Right hindlimb (tissue), 1 donor: ENCODE measurements around the gene KRTAP10-6.
"Not testable (repeated sequence)": the region's sequence is repeated elsewhere in the genome, so short reads cannot be mapped to it uniquely, and the experiment has no call there.

Source experiments
- DNase-seq: peaks from one replicate; pipeline ENCODE4 v3.0.0-alpha.2; 2018

Gene KRTAP10-6

GRCh38 chr21:44616591-44616926, 24.3 kb upstream of the KRTAP10-6 start:
- no peak for DNase-seq

- no peak for DNase-seq
These were observed 23.7 kb upstream of the KRTAP10-6 start for GRCh38 chr21:44615911-44616590.

DNA sequence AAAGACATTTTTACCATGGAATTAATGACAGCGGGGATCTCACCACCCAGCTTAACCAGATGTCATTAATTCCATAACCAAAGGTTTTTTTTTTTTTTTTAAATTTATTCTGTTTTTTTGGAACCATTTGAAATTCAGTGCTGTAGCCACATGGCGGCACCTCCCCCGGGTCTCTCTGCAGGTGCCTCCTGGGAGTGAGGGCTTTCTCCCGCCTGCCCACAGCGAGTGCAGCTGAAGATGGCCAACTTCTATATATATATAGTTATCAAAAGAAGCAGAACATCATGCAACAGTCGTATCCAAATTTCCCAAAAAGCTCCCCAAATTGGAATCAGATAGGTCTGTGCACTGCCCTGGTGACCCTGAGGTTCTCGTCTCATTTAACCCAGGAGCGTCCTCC, 23.2 kb upstream of the KRTAP10-6 start:
- no peak for DNase-seq

GRCh38 chr21:44614961-44615391, 22.7 kb upstream of the KRTAP10-6 start:
- no peak for DNase-seq

DNA sequence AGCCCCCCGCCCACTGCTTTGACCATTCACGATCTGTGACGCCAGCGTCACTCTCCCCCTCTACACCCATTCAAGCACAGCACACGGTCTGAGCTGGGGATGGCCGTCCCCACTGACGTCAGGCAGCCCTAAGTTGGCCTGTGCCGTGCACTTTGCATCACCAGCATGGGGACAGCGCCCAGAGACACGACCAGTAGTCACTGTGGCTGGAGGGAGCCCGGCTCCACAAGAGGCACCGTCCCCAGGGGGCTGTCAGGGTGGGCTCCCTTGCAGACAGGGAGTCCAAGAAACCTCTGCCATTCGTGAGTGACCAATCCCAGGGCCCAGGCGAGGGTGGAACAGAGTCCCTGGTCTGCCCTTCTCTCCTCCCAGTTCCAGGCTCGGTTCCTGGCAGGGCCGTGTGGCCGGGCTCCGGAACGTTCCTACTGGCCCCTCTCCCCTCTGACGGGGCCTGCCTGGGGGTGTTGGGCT, 21.9 kb upstream of the KRTAP10-6 start:
- DNase-seq, result no peak

DNA sequence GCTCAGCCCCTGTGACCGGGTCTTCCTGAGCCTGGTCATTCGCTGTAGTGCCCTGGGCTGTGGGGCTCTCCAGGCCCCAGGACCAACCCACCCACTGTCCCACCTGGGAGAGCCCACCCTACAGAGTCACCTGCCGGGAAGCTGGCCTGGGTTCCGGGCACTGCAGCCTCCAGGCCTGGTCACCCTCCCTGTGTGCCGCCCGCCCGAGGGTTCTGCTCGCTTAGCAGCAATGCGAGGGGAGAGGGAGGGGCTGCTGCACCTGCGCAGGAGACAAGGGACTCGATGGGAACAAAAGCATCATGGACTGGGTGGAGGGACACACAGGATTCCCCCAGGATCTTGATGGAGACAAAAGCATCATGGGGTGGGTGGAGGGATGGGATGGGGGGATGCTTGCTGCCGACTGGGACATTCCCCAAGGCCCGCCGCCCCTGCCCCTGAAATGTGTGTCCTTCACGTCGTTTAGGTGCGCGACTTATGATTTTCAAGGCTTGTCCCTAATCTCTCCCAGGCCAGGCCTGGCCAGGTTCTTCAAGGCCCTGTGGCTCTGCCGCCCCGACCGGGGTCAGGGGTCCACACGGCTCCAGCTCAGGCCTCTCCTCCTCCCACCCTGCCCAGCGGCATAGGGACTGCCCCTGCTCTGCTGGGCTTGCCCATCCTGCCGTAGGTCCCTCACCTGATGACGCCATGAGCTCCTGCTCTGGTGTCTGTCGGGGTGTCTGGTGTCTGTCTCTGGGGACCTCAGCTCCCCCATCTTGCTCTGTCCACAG, 21.3 kb upstream of the KRTAP10-6 start:
- no peak for DNase-seq

DNA sequence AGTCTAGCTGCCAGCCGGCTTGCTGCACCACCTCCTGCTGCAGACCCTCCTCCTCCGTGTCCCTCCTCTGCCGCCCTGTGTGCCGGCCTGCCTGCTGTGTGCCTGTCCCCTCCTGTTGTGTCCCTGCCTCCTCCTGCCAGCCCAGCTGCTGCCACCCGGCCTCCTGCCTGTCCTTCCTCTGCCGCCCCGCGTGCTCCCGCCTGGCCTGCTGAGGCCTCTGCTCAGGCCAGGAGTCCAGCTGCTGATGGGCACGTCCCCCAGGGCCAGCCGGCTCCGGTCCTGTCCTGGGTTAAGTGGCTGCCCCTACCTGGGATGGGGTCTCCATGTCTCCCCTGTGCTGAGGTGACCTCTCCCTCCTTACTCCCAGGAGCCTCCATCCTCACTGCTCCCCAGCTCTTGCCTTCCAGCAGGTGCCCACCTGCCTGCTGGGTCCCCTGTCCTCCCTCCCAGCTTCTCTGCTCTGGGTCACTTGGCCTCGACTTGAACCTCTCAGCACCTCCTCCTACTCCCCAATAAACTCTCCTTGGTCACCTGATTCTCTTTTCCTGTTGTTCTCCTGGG, 20.4 kb upstream of the KRTAP10-6 start:
- no peak for DNase-seq

GRCh38 chr21:44612029-44612486, 19.8 kb upstream of the KRTAP10-6 start, which contains the start of gene KRTAP10-8:
KRTAP10-8 (plus strand) TSS chr21:44612079; CDS start chr21:44612101, 22 bp downstream.
- no peak for DNase-seq

DNA sequence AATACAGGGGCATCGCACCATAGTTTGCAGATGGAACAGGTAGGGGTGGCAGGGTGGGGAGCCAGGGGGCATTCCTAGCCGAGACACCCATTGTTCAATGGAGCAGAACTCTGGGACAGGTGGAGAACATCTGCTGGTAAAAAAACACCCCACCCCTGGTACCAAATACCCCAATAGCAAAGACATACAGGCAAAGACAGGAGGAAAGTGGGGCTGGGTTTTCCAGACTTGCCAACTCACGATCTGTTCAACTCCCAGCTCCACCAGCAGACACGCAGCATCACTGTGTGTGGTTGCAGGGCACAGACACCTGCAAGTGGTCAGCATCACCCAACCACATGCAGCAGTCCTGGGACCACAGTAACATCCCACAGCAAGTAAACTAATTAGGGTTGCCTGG, 19.2 kb upstream of the KRTAP10-6 start:
- DNase-seq, result no peak

DNA sequence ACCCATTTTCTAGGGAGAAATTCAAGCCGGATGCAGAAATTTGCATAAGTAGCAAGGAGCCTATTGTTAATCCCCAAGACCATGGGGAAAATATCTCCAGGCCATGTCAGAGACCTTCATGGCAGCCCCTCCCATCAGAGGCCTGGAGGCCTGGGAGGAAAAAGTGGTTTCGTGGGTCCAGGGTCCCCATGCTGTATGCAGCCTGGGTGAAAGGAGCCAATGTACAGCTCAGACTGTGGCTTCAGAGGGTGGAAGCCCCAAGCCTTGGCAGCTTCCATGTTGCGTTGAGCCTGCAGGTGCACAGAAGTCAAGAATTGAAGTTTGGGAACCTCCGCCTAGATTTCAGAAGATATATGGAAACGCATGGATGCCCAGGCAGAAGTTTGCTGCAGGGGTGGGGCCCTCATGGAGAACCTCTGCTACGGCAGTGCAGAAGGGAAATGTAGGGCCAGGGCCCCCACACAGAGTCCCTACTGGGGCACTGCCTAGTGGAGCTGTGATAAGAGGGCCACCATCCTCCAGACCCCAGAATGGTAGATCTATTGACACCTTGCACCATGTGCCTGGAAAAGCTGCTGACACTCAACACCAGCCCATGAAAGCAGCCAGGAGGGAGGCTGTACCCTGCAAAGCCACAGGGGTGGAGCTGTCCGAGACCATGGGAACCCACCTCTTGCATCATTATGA, 18.0 kb upstream of the KRTAP10-6 start:
- DNase-seq, result not testable (repeated sequence)

GRCh38 chr21:44609193-44609592, 16.9 kb upstream of the KRTAP10-6 start:
- no peak for DNase-seq

GRCh38 chr21:44606495-44606894, 14.2 kb upstream of the KRTAP10-6 start:
- DNase-seq, result no peak

DNA sequence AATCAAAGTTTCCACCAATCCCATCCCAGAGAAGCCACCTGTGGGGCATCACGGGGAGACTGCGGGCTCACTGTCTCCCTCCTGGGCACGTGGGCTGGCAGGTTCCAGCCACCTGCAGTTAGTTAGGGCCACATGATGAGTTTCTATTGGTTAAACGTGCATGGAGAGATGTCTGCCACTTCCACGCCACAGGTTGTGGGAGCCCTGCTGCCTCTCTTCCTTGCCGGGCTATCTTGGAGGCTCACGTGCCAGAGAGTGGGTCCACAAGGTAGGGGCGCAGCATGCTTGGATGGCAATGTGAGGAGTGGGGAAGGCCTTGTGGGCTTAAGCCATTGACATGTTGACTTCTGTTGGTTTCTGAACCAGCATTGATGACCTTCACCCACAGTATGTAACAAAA, 11.6 kb upstream of the KRTAP10-6 start:
- DNase-seq, result no peak

GRCh38 chr21:44603109-44603875, 11.0 kb upstream of the KRTAP10-6 start:
- no peak for DNase-seq

DNA sequence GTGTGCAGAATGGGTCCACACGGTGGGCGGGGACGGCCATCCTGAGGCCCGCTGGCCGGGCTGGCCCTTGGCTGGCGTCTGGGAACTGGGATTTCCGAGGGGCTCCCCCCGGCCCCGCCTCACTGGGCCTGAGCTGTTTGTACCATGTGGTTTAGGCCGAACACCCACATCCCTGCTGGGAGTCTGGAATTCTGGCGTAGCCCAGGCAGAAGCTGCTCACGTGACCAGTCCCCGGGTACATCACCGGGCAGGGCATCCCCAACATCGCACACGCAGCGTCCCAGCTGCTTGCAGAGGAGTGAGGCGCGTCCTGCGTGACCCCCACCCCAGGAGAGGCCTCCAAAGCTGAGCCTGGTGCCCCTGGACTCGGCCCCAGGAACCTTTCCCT, 10.2 kb upstream of the KRTAP10-6 start:
- DNase-seq, result no peak

DNA sequence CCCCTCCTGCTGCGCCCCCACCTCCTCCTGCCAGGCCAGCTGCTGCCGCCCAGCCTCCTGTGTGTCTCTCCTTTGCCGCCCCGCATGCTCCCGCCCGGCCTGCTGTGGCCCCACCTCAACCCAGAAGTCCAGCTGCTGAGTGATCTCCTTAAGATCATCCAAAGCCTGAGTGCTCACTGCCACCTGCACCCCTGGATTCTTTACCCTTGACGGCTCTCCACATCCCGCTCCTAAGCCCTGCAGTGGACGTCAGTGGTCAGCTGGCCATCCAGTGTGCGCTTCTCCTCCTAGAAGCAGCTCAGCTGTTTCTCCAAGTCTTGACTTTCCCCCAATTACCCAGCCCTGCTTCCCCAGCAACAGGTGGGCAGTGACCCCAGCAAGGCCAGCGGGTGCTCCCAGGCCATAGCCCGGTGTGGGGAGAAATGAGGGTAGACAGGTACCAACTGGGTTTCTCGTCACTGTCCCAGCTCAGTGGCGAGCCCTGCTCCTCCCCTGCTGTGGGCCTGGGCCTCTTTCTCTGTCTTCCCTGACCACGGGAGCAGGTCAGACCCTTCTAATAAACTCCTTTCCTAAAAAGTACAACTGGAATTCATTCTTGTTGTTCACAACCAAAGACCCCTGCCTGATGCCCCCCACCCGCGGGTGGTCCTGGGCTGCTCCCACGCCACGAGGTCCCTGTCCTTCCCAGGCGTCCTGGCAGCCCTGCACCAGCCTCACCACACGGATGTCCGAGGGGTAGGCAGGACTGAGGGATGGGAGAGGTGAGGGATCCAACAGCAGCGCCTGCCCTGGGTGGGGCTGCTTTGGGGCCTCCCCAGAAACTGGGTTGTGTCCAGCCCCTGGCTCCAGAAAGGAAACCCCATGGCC, 9.5 kb upstream of the KRTAP10-6 start:
- DNase-seq, result no peak

GRCh38 chr21:44601091-44601490, 8.8 kb upstream of the KRTAP10-6 start:
- not testable (repeated sequence) for DNase-seq

GRCh38 chr21:44600118-44600978, 8.0 kb upstream of the KRTAP10-6 start, which contains the start of gene KRTAP10-7:
KRTAP10-7 (plus strand) TSS chr21:44600597; CDS start chr21:44600622, 25 bp downstream.
- DNase-seq, result not testable (repeated sequence)

DNA sequence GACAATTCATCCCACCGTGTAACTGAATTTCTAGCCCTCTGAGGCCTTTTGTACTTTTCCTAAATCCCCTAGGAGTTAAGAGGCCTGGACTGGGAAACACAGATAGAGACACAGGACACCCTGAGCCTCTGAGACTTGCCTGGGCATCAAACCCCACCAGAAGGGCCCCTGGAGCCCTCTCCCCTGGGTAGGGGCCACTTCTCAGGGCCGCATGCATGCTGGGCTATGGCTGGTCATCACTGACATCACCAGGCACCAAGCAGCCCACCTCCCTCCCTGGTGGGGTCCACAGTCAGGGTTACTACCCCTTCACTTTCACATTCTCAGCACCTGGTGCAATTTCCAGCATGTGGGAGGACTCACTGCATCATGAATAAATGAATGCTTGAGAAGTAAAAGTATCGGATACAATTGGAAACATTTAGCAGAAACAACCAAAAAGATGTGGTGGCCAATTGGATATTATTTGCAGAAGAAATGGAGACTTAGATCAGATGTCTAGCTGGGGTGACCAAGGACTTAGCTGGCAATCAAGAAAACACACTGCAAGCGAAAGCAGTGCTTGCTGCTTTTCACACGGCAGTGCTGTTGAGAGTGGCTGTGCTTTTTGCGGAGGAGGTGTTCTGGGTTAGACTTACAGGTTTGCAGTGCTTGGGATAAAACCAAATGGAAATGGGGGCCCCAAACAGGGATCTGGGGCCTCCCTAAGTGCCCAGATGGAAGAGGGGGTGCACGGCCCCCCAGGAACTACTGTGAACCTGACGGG, 7.1 kb upstream of the KRTAP10-6 start:
- no peak for DNase-seq
